ENCODE results near the gene DUSP10. TPM values are rescaled to one million over a fixed set of nuclear protein-coding genes. Genes with fewer than 3 reads are reported as not detected.

The DUSP10 gene
- total RNA-seq, 1 experiment from 2014 or later = 1.7 TPM

DNA sequence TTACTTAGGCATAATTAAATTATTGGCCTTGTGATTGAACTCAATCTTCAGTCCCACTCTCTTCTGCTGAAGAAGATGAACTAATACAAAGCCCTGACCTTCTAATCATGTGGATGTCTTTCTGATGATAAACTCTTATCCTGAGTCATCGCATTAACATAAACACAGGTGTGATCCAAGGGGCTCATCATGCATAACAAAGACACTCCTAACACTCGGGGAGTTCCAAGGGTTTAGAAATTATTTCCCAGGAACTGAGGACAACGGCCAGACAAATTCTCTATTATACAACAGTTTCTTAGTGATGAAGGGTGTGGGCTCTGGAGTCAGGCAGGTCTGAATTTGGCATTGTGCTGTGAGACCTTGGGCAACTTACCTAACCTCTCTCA is 18.0 kb downstream of the DUSP10 start:
- DNase-seq (ENCODE audit: low read depth, low spot score) (no peak), ATAC-seq (no peak)
- intact Hi-C loops (cut with micrococcal nuclease) = no loop called here
- Histone ChIP-seq H3K4me3 (replicated peaks in 1 of 2; ENCODE audit: low read depth in 1 of 2, low read length in 2 of 2) (no peak overlapping the region), H3K36me3 (ENCODE audit: control insufficient read depth in 1 of 2, insufficient read depth in 2 of 2, low read length in 2 of 2) (no peaks in the 10 kb centered on the region), H2AFZ (ENCODE audit: low read depth, low read length, poor library complexity, severe bottlenecking) (no peak overlapping the region), H3K27ac (ENCODE audit: low read depth, low read length) (no peak overlapping the region), H3K4me2 (ENCODE audit: low read length) (no peak overlapping the region), H3K27me3 (ENCODE audit: insufficient read depth, low read length) (no peaks in the 10 kb centered on the region), H4K20me1 (ENCODE audit: insufficient read depth) (no peaks in the 10 kb centered on the region), H3K9me3 (ENCODE audit: control insufficient read depth in 1 of 2, insufficient read depth in 1 of 2, low read depth in 1 of 2, low read length in 2 of 2) (no peaks in the 10 kb centered on the region), H3K4me1 (ENCODE audit: control insufficient read depth in 1 of 2, insufficient read depth in 2 of 2, low read length in 2 of 2) (no peaks in the 10 kb centered on the region), H3K9ac (ENCODE audit: low read length) (no peak overlapping the region), H3K79me2 (ENCODE audit: insufficient read depth, low read length) (no peaks in the 10 kb centered on the region), H3K9me2 (ENCODE audit: insufficient read depth) (no peaks in the 10 kb centered on the region)
- RAD21 ChIA-PET (ENCODE audit: low non-redundant PET in 1 of 2, low total read pairs in 2 of 2, uncharacterized antibody in 2 of 2, unreplicated experiment in 2 of 2) = no interaction called here
- BruUV-seq (replicated peaks) = no TSS peak
- CTCF ChIA-PET = no interaction called here
- POLR2A ChIA-PET = no interaction called here
- TF ChIP-seq REST (IDR thresholded peaks at IDR 0.05; ENCODE audit: low read depth) (no peak), ZFX (IDR thresholded peaks at IDR 0.05) (no peak), CBX3 (IDR thresholded peaks at IDR 0.05; ENCODE audit: low read depth) (no peak), RAD21 (IDR thresholded peaks at IDR 0.05; ENCODE audit: low read depth) (no peak), FOSL1 (IDR thresholded peaks at IDR 0.05; ENCODE audit: low read depth) (no peak), TCF7L2 (IDR thresholded peaks at IDR 0.05; ENCODE audit: borderline replicate concordance, extremely low read depth, insufficient read depth, insufficient read length) (no peak), YY1 (IDR thresholded peaks at IDR 0.05; ENCODE audit: extremely low read depth, insufficient replicate concordance, low read depth, low read length) (no peak), POLR2AphosphoS5 (IDR thresholded peaks at IDR 0.05; ENCODE audit: low read depth, low read length) (no peak), SP1 (IDR thresholded peaks at IDR 0.05; ENCODE audit: low read depth) (no peak), ZNF274 (IDR thresholded peaks at IDR 0.05; ENCODE audit: low read depth, low read length) (no peak), POLR2A (IDR thresholded peaks at IDR 0.05; ENCODE audit: borderline replicate concordance, extremely low read depth, insufficient read depth, insufficient read length) (no peak), SRF (IDR thresholded peaks at IDR 0.05; ENCODE audit: low read depth) (no peak), JUND (IDR thresholded peaks at IDR 0.05) (no peak), SIN3A (IDR thresholded peaks at IDR 0.05; ENCODE audit: low read depth) (no peak), CTCF (IDR thresholded peaks at IDR 0.05 in 2 of 3, conservative IDR thresholded peaks at IDR 0.05 in 1 of 3; ENCODE audit: borderline replicate concordance in 1 of 3, insufficient read depth in 1 of 3, low read depth in 2 of 3, low read length in 2 of 3) (no peak), MAX (IDR thresholded peaks at IDR 0.05) (no peak), ATF3 (IDR thresholded peaks at IDR 0.05) (no peak)
- TF ChIP-seq, protein P1, sequence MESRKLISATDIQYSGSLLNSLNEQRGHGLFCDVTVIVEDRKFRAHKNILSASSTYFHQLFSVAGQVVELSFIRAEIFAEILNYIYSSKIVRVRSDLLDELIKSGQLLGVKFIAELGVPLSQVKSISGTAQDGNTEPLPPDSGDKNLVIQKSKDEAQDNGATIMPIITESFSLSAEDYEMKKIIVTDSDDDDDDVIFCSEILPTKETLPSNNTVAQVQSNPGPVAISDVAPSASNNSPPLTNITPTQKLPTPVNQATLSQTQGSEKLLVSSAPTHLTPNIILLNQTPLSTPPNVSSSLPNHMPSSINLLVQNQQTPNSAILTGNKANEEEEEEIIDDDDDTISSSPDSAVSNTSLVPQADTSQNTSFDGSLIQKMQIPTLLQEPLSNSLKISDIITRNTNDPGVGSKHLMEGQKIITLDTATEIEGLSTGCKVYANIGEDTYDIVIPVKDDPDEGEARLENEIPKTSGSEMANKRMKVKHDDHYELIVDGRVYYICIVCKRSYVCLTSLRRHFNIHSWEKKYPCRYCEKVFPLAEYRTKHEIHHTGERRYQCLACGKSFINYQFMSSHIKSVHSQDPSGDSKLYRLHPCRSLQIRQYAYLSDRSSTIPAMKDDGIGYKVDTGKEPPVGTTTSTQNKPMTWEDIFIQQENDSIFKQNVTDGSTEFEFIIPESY (IDR thresholded peaks at IDR 0.05; ENCODE audit: extremely low read depth, insufficient replicate concordance, low read length) = no peak

Data from HCT116 (cell line).